ENCODE measurements around the gene EME1.
A peak's percentile ranks its signal among the peaks of the same experiment; 100 is the strongest.
"Not testable (repeated sequence)": the region's sequence is repeated elsewhere in the genome, so short reads cannot be mapped to it uniquely, and the experiment has no call there.

EME1 gene

DNA sequence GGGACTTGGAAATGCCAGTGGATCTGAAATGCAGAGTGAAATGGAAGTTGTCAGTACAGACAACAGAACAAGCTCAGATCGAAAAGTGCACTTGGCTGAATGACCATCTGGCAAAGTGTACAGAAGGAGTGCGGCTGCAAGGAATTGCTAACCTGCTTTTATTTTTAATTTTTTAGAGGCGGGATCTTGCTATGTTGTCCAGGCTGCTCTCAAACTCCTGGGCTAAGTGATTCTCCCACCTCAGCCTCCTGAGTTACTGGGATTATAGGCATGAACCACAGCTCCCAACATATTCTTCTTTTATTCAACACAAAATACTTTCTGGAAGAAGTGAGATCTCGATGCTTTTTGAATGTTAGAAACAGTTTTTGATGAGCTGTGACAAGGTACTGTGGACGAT, 20.7 kb downstream of the EME1 start:
- no peak for DNase-seq (ENCODE audit: low read depth)

DNA sequence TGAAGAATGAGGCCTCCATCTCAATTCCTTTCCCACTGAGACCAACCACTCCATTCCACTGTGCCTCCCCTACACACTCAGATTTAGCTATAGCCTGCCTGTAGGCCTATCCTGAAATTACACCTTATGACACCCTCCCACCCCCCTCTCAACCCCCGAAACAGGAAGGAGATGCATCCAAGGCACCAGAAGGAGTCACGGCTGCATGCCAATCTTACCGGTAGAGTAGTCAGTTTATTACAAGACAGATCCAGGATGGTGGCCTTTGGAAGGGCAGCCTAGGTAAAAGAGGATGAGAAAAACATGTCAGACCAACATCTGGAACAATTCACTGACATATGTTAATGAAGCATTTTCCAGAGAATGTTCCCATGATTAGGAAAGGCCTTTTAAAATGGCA, 21.7 kb downstream of the EME1 start:
- no peak for DNase-seq (ENCODE audit: low read depth)

DNA sequence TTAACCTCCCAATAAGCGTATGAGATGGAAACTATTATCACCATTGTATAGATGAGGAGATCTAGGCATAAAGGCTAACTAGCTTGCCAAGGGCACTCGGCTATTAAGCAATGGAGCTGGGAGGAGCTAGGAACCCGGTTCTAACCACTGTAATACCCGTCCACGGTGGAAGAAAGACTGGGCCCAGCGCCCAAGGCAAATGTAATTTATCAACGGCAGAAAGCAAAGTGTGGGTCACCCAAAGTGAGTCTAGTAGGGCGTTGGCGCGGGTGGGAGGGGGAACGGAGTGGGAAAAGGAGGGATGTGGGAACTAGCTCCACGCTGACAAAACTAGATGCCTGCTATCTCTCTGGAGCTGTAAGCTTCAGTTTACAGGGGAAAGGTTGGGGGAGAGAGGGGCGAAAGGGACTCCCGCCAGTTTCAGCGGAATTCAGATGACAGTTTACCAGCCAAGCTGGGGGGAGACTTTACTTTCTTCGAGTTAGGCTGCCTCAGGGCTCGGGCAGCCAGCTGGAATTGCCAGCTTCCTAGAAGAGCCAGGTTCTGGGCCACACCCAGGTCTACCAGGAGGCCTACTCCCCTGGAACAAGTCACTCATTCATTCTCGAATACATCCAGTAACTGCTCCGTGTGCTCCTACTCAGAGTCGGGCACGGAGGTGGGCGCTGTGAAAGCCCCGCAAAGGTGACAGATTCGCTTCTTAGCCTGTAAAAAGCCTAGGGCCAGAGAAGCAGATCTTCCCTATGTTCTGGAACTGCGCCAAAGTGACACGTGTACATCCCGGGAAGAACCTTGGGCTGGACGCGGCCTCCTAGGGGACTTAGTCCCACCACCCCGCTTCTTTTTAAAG, 23.5 kb downstream of the EME1 start:
- DNase-seq (ENCODE audit: low read depth) = no peak

DNA sequence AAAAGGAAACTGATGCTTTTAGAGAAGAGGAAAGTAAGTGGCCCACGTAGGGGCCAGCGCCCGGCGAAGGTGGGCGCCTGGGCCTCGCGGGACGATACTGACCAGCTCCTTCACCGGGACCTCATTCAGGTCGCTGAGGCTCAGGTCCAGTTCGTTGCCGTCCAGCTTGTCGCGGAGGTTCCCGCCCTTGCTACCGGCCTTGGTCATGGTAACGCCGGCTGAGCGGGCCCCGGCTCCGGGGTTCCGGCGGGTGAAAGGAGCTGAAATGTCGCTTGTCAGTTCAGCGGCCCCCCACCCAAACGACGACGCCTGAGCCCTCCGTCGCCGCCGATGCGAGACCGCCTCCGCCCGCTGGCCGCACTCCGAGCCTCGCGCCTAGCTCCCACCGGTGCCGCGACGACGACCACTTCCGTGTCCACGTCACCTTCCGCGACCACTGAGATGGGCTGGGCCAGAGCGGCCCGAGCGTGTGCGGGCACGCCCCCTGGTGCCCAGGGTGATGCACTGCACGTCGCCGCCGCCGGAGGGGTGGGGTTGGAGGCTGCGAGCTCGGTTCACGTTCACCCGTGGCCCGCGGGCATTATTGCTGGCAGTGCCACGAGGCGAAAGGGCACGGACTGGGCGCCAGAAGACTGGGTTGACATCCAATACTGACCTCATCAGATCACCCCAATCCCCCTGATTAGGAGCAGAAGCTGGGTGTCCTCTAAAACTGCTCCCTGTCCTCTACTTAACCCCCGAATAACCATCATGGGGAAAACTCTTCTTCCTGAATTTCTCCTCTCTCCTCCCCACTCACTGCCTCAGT, 24.3 kb downstream of the EME1 start, which contains the start of gene LRRC59:
LRRC59 (minus strand) TSS at position 413 of the 808 bp plus-strand sequence; CDS start at position 207, 206 bp downstream.
- peak; percentile 86 for DNase-seq (ENCODE audit: low read depth)

DNA sequence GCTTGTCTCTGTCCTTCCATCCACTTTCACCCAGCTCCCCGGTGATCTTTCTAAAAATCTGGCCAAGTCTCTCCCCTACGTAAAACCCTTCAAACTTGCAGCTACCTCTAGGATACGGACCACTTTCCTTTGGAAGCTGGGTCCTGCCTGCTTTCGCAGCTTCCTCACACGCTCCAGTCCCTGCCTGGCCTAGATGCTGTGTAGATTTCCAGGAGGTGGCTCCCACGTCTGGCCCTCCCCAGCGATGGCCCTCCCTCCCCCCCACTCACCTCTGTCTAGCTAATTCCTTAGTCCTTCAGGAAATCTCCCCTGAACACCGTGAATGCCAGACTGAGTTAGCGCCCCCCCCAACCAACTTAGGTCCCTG, 24.9 kb downstream of the EME1 start:
- DNase-seq (ENCODE audit: low read depth) = no peak

DNA sequence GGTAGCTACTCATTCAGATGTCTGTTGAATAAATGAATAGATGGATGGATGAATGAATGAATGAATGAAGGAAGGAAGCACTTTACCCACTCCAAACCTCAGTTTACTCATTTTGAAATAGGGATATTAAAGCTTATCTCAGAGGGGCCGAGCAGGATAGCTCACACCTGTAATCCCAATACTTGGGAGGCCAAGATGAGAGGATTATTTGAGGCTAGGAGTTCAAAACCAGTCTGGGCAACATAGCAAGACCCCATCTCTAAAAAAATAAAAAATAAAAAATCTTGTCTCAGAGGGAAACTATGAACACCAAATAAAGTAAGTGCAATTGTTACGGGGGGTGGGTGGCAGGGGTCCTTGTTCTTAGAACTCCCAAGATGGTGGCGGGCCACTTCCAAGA, 25.6 kb downstream of the EME1 start:
- DNase-seq (ENCODE audit: low read depth) = not testable (repeated sequence)

DNA sequence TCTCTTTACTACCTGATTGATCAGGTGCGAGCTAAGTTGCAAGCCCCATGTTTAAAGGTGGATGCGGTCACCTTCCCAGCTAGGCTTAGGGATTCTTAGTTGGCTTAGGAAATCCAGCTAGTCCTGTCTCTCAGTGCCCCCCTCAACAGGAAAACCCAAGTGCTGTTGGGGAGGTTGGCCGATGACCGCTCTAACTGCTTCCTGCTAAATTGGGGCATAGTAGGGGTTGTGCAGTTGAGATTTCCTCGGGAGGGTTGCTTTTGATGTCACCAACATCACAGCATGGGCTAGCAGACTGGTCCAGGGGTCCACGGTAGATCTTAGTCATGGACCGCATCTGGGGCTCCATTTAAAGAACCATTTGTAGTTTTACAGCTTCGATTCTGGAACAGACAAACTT, 26.6 kb downstream of the EME1 start:
- not testable (repeated sequence) for DNase-seq (ENCODE audit: low read depth)

DNA sequence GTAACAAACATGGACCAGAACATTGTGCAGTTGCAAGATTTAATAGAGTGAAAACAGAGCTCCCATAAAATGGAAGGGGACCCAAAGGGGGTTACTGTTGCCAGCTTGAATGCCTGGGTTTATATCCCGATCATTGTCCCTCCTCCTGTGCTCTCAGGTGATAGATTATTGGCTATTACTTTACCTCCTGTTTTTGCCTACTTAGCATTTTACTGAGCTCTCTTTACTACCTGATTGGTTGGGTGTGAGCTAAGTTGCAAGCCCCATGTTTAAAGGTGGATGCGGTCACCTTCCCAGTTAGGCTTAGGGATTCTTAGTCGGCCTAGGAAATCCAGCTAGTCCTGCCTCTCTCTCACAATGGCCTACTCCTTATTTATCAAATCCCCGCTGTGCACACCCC, 32.3 kb downstream of the EME1 start:
- not testable (repeated sequence) for DNase-seq (ENCODE audit: low read depth)

DNA sequence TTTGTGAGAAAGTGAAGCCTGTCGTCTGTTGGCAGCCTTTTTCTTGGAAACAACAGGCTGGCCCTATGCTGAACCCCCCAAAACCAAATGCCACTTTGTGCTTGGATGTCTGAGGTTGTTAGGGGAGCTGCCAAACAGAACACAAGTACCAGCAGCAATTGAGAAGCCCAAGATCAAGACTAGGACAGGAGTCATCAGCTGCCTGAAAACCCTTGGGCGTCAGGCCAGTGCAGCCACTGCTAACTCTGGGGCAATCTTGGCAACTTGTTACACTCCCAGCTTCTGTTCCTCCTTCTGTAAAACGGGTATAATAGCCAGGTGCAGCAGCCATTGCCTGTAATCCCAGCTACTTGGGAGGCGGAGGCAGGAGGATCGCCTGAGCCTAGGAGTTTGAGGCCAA, 33.5 kb downstream of the EME1 start:
- no peak for DNase-seq (ENCODE audit: low read depth)

DNA sequence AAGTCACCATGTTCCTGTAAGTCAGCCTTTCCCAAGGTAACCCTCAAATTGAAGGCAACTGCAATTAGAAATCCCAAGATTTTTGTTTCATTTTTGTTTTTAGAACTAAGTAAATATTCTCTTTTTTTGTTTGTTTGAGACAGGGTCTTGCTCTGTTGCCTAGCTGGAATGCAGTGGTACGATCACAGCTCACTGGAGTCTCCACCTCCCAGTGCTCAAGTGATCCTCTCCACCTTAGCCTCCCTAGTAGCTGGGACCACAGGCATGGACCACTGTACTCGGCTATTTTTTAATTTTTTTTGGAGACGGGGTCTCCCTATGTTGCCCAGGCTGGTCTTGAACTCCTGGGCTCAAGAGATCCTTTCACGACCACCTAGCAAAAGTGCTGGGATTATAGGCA, 34.9 kb downstream of the EME1 start:
- no peak for DNase-seq (ENCODE audit: low read depth)

DNA sequence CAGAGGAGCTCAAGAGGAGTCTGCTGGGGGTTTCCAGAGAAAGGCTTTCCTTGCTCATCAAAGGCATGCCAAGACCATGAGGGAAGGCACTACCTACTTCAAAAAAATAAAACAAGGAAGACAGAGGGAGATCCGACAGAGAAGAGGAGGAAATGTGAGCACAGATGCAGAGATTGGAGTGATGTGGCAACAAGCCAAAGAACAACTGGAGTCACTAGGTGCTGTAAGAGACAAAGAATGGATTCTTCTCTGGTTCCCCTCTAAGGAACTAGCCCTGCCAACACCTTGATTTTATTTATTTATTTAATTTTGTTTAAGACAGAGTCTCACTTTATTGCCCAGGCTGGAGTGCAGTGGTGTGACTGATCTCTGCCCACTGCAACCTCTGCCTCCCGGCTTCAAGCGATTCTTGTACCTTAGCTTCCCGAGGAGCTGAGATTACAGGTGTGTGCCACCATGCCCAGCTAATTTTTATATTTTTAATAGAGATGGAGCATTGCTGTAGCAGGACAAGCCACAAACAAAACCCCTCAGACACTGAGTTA, 39.2 kb downstream of the EME1 start:
- no peak for DNase-seq (ENCODE audit: low read depth)

DNA sequence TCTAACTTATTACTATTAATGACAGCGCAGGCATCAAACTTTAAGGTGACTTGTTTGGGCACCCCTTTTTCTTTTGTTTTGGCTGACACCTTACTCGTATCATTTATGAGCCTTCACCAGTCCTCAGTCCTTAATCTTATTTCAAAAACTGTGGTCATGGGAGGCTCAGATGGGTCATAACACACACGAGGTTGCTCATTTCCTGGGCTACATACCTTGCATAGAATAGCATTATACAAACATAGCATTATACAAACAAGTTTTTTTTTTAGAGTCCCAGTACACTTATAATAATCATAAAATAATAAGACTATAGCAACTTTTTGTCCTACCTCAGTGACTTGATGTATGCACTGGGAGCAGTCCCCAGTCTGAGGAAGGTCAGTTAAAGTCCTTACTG, 41.8 kb downstream of the EME1 start:
- no peak for DNase-seq (ENCODE audit: low read depth)

DNA sequence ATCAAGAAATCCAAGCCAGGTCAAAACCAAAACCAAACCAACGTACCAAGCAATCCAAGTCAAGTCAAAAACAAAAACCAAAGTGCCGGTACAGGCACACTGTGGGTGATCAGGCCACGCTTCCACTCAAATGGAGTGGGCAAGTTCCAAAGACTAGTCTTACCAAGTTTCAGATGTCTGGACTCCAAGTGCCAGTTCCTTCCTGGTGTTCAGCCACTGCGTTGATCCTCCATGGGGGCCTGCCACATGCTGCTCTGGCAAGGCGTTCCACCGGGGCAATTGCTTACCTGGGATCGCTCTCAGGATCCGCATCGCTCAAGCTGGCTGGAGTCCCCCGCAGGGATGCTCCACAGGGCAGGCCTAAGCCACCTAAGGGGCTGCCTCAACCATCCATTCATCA, 46.5 kb downstream of the EME1 start:
- not testable (repeated sequence) for DNase-seq (ENCODE audit: low read depth)

DNA sequence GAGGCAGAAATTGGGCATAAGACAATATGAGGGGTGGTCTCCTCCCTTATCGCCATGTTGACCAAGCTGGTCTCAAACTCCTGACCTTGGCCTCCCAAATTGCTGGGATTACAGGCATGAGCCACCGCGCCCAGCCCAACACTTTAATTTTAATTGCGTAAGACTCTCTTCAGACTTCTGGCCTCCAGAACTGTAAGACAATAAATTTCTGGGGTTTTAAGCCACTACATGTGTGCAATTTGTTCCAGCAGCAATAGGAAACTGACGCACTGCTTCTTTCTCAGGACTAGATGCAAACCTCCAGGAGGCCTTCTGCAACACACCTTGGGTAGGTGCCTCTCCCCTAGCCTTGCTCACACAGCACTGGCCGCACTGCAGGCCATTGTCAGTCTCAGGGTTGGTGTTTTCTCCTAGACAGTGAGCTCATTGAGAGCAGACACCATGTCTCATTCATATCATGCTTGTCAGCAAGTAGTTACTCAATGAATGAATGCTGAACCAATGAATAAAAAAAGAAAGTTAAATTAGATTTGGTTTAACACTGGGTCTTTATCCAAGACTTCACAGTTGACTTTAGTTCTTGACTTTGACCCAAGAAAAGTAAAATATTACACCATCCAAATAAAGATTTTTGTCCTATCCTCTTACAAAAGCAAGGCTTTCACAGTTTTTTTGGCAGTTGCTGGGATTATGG, 47.5 kb downstream of the EME1 start:
- DNase-seq (ENCODE audit: low read depth) = no peak

DNA sequence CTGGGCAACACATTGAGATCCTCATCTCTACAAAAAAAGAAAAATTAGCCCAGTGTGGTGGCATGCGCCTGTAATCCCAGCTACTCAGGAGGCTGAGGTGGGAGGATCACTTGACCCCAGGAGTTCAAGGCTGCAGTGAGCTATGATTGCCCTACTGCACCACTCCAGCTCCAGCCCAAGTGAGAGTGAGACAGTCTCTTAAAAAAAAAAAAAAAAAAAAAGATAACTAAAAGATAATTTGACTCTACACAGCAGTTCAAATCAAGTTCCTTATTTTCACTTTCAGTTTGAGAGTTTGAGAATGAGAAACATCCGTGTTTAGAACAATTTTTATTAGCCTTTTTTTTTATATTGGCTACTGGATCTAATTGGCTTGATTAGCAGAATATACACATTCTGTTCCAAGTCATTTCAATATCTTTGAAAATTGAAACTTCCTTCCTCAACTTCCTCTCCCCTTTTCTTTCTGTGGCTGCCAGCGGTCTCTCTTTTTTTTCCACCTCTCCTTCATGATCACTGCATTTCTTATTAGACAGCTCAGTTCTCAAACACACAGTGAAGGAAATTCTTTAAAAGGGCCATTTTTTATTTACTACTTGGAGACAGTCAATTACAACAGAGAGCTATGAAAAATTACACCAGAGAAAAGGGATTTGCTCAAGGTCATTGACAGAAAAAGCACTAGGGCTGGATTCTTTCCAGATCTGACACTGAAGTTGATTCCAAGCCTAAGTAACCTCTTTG, 48.5 kb downstream of the EME1 start:
- DNase-seq (ENCODE audit: low read depth) = no peak

DNA sequence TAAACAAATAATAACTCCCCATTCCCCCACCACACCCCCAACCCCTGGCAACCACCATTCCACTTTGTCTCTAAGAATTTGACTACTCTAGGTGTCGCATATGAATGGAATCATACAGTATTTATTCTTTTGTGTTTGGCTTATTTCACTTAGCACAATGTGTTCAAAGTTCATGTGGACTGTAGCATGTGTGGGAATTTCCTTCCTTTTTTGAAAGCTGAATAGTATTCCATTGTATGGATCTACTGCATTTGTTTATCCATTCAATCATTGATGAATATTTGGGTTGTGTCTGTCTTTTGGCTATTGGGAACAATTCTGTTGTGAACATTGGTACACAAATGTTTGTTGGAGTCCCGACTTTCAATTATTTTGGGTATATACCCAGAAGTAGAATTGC, 49.7 kb downstream of the EME1 start:
- DNase-seq (ENCODE audit: low read depth) = no peak

DNA sequence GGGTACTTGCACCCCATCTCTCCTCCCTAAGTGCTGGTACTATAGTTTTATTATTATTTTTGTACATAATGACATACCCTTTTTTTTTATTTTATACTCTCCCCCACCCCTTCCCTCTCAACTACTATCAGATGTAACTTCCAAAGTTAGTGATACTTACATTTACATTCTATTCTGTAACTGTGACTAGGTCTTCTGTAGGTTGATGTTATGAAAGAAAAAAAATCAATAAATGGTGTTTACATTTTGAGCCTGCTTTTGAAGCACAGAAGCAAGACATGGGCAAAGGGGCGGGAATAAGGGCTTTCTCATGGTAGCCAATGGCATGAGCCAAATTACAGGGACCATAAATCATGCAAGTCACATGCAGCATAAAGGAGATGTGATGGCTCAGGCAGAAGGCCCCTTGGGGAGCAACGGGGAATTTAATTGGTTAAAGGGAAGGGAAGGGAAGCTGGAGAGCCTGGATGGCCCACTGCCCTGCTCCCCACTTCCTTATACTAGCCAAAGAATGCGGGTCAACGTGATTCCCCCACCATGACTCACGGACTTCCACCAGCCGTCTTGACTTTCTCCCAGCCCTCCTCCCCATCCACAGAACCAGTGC, 50.6 kb downstream of the EME1 start:
- DNase-seq (ENCODE audit: low read depth) = no peak

DNA sequence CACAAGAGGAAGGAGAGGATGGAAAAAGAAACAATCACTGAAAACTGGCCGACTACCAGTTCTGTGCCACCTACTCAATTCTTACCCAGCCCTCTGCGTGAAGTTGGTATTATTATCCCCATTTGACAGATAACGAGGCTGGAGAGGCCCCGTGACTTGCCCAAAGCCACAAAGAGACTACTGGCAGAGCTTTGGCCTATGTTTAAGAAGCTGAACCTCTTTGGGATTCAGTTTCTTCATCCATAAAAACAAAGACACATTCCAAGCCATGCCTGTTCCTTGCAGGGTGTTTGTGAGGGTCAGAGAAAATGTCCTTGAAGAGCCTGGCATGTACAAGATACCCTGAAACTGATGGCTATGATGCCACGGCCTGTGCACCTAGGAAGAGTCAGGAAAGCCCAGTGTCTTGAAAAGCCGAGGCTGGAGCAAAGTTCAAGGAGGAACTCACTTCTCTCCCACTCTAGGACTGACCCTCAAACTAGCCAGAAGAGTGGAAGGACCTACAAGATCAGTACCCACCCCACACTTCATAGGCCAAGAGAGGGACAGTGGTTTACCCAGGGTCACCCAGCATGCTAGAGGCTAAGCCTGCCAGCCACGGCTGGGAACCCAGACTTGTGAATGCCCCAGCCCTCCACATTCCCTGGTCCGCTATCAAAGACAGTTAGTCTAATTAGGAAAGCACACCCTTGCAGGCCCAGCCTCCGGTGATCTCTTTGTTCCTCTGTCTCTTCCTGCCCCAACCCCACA, 51.4 kb downstream of the EME1 start:
- no peak for DNase-seq (ENCODE audit: low read depth)

DNA sequence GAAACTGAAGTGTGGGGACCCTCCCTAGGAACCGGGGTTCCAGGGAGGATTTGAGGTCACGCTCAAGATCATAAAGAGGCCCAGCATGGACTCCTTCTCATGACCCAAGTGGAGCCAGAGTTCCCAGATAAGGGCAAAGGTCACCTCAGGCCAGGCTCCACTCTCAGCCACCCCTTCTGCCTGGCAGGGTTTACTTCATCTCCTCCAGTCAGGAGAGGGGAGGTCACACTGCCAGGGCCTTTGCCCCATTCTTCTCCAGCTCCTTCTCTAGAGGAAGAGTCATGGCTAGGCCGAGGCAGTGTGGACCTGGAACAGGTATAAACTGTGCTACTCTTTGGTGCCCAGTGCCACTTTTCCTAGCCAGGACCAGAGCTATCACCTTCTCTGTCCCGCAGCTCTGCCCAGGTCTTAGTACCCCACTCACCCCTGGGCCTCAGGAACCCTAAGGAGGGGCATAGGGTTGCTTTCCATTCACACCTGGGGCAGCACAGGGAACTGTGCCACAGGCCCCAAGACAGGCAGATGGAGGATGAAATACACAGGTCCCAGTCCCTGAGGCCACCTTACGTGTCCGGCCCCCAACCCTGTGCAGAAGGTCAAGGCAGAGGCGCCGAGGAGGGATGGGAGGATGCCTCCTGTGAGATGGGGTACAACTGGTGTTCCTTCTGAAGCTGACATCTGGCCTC, 52.1 kb downstream of the EME1 start:
- DNase-seq (ENCODE audit: low read depth) = no peak

Measured in stimulated activated CD4-positive, alpha-beta T cell treated with anti-CD3 and anti-CD28 coated beads, Interleukin-2, amount 100 ng/mL, for 4 hours (primary cell).